Loucy (cell line): ENCODE measurements around the gene MYCBP2.

ENCODE experiments used
- CTCF ChIP-seq: fragments of 200-600 bp; sonication (generic); conservative IDR thresholded peaks from 2 replicates; pipeline ENCODE4 v1.5.1; 2014; ENCODE audit warnings: mild to moderate bottlenecking, antibody characterized with exemption, low read length
- EZH2phosphoT487 ChIP-seq: fragments of 200-600 bp; IDR thresholded peaks from 2 replicates; pipeline ENCODE4 v1.6.1; 2018; ENCODE audit warnings: antibody characterized with exemption, mild to moderate bottlenecking, moderate library complexity, borderline replicate concordance

GRCh38 chr13:77291774-77292173, 35.1 kb downstream of the MYCBP2 start:
- TF ChIP-seq EZH2phosphoT487 = no peak
- TF ChIP-seq CTCF = no peak
